Hippocampal formation (tissue), 2 donors: Measurements from ENCODE around the gene RHOC.

Source experiments
- DNase-seq, 2 donors: peaks; one replicate each; lab custom pipeline; 2025; lab: John Stamatoyannopoulos, UW

The RHOC gene

DNA sequence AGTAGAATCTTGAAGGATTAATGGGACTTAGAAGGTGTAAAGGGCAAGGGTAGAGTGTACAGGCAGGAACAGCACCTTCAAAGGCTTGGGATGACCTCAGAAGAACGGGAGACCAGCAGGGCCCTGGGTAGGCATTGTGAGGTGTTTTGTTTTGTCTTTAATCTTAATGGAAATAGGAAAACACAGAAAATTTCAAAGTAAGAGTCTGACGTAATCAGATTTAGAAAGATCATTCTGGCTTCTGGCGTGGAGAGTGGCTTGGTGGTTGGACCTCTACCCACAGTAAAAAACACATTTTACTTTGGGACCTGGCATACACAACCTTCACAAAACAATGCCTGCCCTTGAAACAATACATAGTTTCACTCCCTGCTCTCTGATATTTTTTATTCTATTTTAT is 28.3 kb downstream of the RHOC start:
- DNase-seq: no peak

GRCh38 chr1:112677501-112677900 is 29.4 kb downstream of the RHOC start:
- DNase-seq: no peak

GRCh38 chr1:112676543-112676942 is 30.4 kb downstream of the RHOC start:
- DNase-seq: no peak

- no peak for DNase-seq
Measured at GRCh38 chr1:112675728-112676381, 31.1 kb downstream of the RHOC start.

GRCh38 chr1:112674986-112675727 is 31.8 kb downstream of the RHOC start:
- peak in 1 of 2 donors; percentile 59 for DNase-seq

DNA sequence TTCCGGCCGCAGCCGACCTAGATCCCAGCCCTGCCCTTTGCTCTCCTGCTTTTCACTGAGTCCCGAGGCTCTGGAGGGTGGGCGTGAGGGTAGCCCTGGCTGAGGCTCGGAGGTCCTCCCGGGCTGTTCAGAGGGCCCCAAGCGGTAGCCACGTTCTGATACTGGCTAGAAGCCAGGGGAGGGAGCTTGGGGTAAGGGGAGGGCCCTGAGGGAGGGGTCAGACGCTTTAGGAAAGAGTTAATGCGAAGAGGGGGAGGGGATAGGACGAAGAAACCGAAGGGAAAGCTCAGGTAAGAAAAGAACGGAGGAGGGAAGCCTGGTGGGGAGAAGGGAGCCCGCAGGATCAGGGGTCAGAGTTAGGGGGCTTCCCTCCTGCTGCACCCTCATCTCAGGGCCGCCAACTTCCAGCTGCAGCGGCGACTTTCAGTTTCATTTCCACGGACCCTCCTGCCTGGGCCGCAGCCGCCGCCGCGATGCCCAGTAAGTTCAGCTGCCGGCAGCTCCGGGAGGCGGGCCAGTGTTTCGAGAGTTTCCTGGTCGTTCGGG is 32.4 kb downstream of the RHOC start, which contains the start of gene MOV10:
TSS of gene MOV10 (plus strand) at position 220 of the 546 bp plus-strand sequence. CDS start at position 474, 254 bp downstream.
- DNase-seq: peak in 1 of 2 donors; percentile 17

- peak in 1 of 2 donors; percentile 38 for DNase-seq
Measured at GRCh38 chr1:112673592-112674439, 33.1 kb downstream of the RHOC start.

- DNase-seq: no peak
Measured at GRCh38 chr1:112672842-112673241, 34.1 kb downstream of the RHOC start.

- no peak for DNase-seq
Measured at GRCh38 chr1:112672009-112672408, 34.9 kb downstream of the RHOC start.

DNA sequence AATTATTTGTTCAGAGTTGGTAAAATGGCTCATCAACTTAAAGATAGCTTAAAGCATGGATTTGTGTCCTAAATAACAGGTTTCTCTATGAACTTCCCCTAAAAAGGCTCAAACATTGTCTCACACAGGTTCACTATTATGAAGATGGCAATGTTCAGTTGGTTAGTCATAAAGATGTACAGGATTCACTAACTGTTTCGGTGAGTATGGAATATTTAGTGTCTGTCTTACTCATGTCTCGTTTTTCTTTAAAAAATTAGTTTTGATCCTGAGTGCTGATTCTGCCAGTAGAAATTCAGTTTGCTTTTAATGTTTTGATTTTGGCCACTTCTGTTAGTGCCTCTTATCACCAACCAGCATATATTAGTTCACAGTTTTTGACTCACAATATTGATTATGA is 40.0 kb downstream of the RHOC start:
- no peak for DNase-seq

GRCh38 chr1:112665857-112666256 is 41.1 kb downstream of the RHOC start:
- DNase-seq: no peak

- DNase-seq: no peak
Measured at GRCh38 chr1:112651205-112651604, 55.7 kb downstream of the RHOC start.
